SK-N-SH treated with all-trans-retinoic acid at 6 μM for 48 hours (cell line): Measurements from ENCODE around the gene BCR.
A peak's percentile ranks its signal among the peaks of the same experiment; 100 is the strongest.

ENCODE experiments used
- ATAC-seq: fragments of 200-7000 bp; cut with Tn5 transposase; 3 replicates; pipeline ENCODE4 v1.9.1; 2020; ENCODE audit warnings: mild to moderate bottlenecking, moderate library complexity
- ARNTL ChIP-seq: fragments of 450-650 bp; formaldehyde crosslinking; IDR thresholded peaks from 2 replicates; pipeline ENCODE4 v1.5.0; 2020; ENCODE audit warnings: low read depth, mild to moderate bottlenecking, moderate library complexity, borderline replicate concordance
- CREB5 ChIP-seq: fragments of 250-450 bp; sonication (Bioruptor Pico); IDR thresholded peaks from 2 replicates; pipeline ENCODE4 v1.5.1; 2020; ENCODE audit warnings: low read depth, mild to moderate bottlenecking, moderate library complexity
- CSDC2 ChIP-seq: fragments of 250-450 bp; sonication (Bioruptor Pico); IDR thresholded peaks from 2 replicates; pipeline ENCODE4 v1.5.0; 2020; ENCODE audit warnings: mild to moderate bottlenecking, moderate library complexity
- CSRNP3 ChIP-seq: fragments of 250-450 bp; sonication (Bioruptor Pico); IDR thresholded peaks from 2 replicates; pipeline ENCODE4 v1.5.1; 2021; ENCODE audit warnings: mild to moderate bottlenecking, moderate library complexity
- ESRRG ChIP-seq: fragments of 250-450 bp; sonication (Bioruptor Pico); IDR thresholded peaks from 2 replicates; pipeline ENCODE4 v1.6.1; 2021; ENCODE audit warnings: mild to moderate bottlenecking
- GLIS3 ChIP-seq: fragments of 250-450 bp; sonication (Bioruptor Pico); IDR thresholded peaks from 2 replicates; pipeline ENCODE4 v1.5.0; 2020; ENCODE audit warnings: mild to moderate bottlenecking, moderate library complexity
- OSR1 ChIP-seq: fragments of 250-450 bp; sonication (Bioruptor Pico); IDR thresholded peaks from 2 replicates; pipeline ENCODE4 v1.8.0; 2022; ENCODE audit warnings: moderate library complexity, mild to moderate bottlenecking, inconsistent platforms
- PATZ1 ChIP-seq: fragments of 250-450 bp; sonication (Bioruptor Pico); IDR thresholded peaks from 2 replicates; pipeline ENCODE4 v1.8.0; 2020; ENCODE audit warnings: mild to moderate bottlenecking, moderate library complexity, borderline replicate concordance
- POU6F1 ChIP-seq: fragments of 250-450 bp; sonication (Bioruptor Pico); IDR thresholded peaks from 2 replicates; pipeline ENCODE4 v1.8.0; 2021; ENCODE audit warnings: low read depth, mild to moderate bottlenecking, moderate library complexity, borderline replicate concordance
- PPARA ChIP-seq: fragments of 250-450 bp; sonication (Bioruptor Pico); IDR thresholded peaks from 2 replicates; pipeline ENCODE4 v1.5.0; 2020; ENCODE audit warnings: mild to moderate bottlenecking, borderline replicate concordance
- RARB ChIP-seq: fragments of 250-450 bp; sonication (Bioruptor Pico); IDR thresholded peaks from 2 replicates; pipeline ENCODE4 v1.8.0; 2021; ENCODE audit warnings: mild to moderate bottlenecking, moderate library complexity
- SNAI2 ChIP-seq: fragments of 250-450 bp; sonication (Bioruptor Pico); IDR thresholded peaks from 2 replicates; pipeline ENCODE4 v1.5.0; 2020; ENCODE audit warnings: mild to moderate bottlenecking, moderate library complexity
- TCF4 ChIP-seq: fragments of 250-450 bp; sonication (Bioruptor Pico); IDR thresholded peaks from 2 replicates; pipeline ENCODE4 v1.8.0; 2021; ENCODE audit warnings: mild to moderate bottlenecking, moderate library complexity, borderline replicate concordance
- TSHZ2 ChIP-seq: fragments of 250-450 bp; sonication (Bioruptor Pico); IDR thresholded peaks from 2 replicates; pipeline ENCODE4 v1.5.0; 2020; ENCODE audit warnings: mild to moderate bottlenecking, moderate library complexity
- ZC3H10 ChIP-seq: fragments of 250-450 bp; sonication (Bioruptor Pico); IDR thresholded peaks from 2 replicates; pipeline ENCODE4 v1.5.1; 2021; ENCODE audit warnings: mild to moderate bottlenecking, moderate library complexity
- ZFP3 ChIP-seq: fragments of 250-450 bp; sonication (Bioruptor Pico); IDR thresholded peaks from 2 replicates; pipeline ENCODE4 v1.5.0; 2020; ENCODE audit warnings: mild to moderate bottlenecking, moderate library complexity
- ZNF565 ChIP-seq: fragments of 450-650 bp; formaldehyde crosslinking; conservative IDR thresholded peaks from 2 replicates; pipeline ENCODE4 v1.5.0; 2020; ENCODE audit warnings: low read depth, mild to moderate bottlenecking, moderate library complexity

BCR gene

DNA sequence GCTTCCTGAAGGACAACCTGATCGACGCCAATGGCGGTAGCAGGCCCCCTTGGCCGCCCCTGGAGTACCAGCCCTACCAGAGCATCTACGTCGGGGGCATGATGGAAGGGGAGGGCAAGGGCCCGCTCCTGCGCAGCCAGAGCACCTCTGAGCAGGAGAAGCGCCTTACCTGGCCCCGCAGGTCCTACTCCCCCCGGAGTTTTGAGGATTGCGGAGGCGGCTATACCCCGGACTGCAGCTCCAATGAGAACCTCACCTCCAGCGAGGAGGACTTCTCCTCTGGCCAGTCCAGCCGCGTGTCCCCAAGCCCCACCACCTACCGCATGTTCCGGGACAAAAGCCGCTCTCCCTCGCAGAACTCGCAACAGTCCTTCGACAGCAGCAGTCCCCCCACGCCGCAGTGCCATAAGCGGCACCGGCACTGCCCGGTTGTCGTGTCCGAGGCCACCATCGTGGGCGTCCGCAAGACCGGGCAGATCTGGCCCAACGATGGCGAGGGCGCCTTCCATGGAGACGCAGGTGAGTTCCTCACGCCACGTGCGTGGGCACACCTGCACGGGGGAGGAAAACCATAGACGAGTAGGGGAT is 1.5 kb downstream of the BCR start:
- TF ChIP-seq CREB5 (CRISPR knock-in tag) (no peak), GLIS3 (CRISPR knock-in tag) (no peak), ARNTL (CRISPR knock-in tag) (no peak), PPARA (CRISPR knock-in tag) (no peak), POU6F1 (CRISPR knock-in tag) (no peak), RARB (CRISPR knock-in tag) (no peak), ZNF565 (no peak), PATZ1 (CRISPR knock-in tag) (no peak), CSRNP3 (CRISPR knock-in tag) (no peak), ZC3H10 (no peak), ZFP3 (CRISPR knock-in tag) (no peak), TSHZ2 (no peak)
- TF ChIP-seq, all 23 proteins: peak for 0
- ATAC-seq = no peak

GRCh38 chr22:23182309-23183060 is 2.2 kb downstream of the BCR start:
- peak; percentile 11; the same call in 2 of the 3 replicates for ATAC-seq
- TF ChIP-seq TCF4 (no peak), SNAI2 (no peak), ARNTL (CRISPR knock-in tag) (no peak), ESRRG (CRISPR knock-in tag) (no peak), CREB5 (CRISPR knock-in tag) (no peak), OSR1 (no peak), CSDC2 (CRISPR knock-in tag) (no peak), ZFP3 (CRISPR knock-in tag) (no peak), CSRNP3 (CRISPR knock-in tag) (no peak), RARB (CRISPR knock-in tag) (no peak), PATZ1 (CRISPR knock-in tag) (no peak)
